UCSD-AML1 (cell line): ENCODE data around the gene NAV1.
"Not testable (repeated sequence)": the region's sequence is repeated elsewhere in the genome, so short reads cannot be mapped to it uniquely, and the experiment has no call there.

Experiments used
- DNase-seq: peaks from one replicate; lab custom pipeline; 2025; ENCODE audit not compliant: unreplicated experiment; lab: John Stamatoyannopoulos, UW

Gene NAV1

GRCh38 chr1:201544710-201545109 is 5.8 kb downstream of the NAV1 start:
- DNase-seq = no peak

- peak; percentile 43 for DNase-seq
These were observed 7.0 kb downstream of the NAV1 start for GRCh38 chr1:201545851-201546492.

DNA sequence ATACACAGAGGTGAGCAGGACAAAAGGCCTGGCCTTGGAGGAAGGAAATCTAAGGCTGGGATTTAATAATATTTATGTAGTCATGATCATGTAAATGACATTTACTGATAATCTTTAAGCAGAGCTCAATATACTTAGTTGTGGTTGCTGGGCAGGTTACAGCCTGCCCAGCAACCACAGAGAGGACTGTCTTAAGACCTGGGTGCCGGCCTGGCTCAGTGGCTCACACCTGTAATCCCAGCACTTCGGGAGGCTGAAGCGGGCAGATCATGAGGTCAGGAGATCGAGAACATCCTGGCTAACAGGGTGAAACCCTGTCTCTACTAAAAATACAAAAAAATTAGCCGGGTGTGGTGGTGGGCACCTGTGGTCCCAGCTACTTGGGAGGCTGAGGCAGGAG is 10.6 kb downstream of the NAV1 start:
- not testable (repeated sequence) for DNase-seq

DNA sequence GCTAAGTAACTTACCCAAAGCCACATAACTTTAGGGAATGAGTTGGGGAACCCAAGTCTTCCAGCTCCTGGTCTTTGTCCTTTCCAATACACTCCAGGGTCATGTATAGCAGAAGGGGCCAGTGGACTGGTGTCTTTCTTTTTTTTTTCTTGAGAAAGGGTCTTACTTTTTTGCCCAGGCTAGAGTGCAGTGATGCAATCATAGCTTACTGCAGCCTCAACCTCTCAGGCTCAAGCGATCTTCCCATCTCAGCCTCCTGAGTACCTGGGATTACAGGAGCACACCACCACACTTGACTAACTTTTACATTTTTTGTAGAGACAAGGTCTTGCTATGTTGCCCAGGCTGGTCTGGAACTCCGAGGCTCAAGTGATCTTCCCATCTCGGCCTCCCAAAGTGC is 12.2 kb downstream of the NAV1 start:
- DNase-seq = no peak

DNA sequence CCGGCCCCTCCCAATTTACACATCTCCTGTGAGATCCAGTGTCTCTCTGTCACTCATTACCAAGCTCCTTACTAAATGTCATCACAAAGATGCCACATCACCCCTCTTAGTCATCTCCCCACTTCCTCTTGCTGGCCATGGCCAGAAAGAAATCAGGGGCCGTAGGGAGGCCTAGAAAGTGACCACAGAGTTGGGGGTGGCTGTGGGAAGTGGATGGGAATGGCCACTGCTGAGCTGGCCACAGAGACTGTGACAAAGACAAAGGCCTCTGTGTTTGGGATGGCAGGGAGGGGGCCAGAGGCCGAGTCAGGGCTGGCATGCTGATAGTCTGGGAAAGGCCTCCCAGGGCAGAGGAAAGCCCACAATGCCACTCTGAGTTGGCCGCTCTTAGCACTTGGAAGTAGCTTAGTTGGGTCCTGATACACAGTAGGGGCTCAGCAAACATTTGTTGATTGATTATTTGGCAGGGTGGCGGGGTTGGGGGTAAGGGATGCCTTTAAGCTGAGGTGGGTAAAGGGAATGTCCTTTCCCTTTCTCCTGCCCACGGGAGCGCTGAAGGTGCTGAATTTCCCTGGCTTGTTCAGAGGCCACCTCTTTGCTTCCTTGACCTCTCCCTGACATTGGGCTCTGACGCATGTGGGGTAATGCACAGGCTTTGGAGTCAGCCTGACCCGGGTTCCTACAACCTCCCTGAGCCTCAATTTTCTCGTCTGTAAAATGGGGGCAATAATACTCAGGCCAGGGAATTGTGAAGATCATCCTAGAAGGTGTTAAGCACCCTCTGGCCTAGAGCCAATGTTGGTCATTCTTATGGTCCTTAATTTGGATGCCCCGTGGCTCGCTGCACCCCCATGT is 13.2 kb downstream of the NAV1 start:
- peak; percentile 55 for DNase-seq

GRCh38 chr1:201552941-201553351 is 14.0 kb downstream of the NAV1 start:
- no peak for DNase-seq

GRCh38 chr1:201553496-201554189 is 14.7 kb downstream of the NAV1 start:
- no peak for DNase-seq

DNA sequence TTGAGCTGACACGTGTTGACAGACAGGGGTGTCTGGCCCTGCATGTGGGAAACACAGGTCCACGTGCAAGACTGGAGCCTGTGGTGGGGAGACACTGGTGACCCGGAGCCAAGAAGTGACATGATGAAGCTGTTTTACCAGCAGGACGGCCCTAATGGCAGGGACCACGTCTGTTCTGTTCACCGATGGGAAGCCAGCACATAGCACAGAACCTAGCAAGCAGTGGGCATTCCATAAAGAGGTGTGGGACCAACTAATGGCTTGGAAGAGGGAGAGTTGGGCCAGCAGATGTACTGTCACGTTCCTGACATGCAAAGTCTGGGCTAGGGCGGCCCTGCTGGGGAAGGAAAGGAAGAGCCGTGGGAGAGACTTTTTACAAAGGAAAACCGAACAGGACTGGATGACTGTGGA is 15.3 kb downstream of the NAV1 start:
- DNase-seq = no peak

DNA sequence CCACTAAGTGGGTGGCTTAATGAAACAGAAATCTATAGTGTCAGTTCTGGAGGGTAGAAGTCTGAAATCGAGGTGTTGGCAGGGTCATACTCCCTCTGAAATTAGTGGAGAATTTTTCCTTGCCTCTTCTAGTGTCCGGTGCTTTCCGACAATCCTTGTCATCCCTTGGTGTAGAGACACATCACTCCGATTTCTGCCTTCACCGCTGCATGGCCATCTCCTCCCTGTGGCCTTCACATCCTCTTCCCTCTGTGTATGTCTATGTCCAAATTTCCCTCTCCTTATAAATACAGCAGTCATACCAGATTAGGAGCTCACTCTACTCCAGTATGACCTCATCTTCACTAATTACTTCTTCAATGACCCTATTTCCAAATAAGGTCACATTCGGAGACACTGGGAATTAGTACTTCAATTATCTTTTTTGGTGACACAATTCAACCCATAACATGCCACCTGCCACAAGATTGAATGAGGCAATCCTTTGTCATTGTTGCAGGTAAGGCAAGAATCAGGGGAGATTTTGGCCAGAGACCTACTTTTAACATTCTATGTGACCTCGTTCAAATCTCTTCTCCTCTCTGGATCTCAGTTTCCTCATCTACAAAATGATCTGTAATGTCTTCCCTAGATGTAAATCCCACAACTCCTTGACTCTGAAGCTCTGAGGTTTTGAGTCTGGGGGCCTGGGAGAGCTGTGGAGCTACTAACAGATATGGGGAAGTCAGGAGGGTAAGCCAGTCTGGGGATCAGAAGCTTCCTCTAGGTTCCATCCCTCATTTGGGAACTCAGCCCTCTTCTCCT is 16.1 kb downstream of the NAV1 start:
- DNase-seq = no peak

DNA sequence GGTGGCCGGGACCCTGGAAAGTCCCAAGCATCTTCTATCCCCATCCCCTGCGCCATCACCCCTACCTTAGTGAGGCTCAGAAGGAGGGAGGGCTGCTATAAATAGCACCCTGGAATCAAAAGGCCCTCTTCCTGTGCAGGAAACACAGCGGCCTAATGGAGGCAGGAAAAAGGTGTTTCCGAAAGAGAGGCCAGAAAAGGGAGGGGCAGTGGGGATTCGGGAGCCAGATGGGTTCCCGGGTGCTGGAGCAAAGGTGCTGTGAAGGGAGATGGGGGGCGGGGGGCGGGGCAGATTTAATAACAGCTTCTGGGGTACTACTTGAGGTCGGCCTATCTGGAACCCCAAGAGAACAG is 16.6 kb downstream of the NAV1 start:
- peak; percentile 56 for DNase-seq

GRCh38 chr1:201556841-201557571 is 18.1 kb downstream of the NAV1 start:
- DNase-seq = no peak

DNA sequence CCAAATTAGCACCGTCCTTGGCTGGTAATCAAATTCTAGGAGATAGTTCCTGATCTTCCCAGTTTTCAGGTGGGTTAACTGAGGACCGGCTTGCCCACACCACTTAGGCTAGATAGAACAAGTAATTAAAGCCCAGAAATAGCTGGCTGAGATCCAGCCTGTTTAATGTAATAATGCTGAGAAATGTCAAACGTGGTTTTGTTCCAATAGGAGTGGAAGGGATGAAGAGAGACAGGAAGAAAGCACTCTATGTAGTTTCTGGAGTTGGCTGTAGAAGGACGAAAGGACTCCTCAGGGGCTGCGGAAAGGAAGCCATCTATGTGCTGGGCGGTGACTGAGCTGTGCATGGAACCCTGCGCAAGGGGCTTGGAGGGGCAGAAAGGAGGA is 18.6 kb downstream of the NAV1 start:
- DNase-seq = no peak

DNA sequence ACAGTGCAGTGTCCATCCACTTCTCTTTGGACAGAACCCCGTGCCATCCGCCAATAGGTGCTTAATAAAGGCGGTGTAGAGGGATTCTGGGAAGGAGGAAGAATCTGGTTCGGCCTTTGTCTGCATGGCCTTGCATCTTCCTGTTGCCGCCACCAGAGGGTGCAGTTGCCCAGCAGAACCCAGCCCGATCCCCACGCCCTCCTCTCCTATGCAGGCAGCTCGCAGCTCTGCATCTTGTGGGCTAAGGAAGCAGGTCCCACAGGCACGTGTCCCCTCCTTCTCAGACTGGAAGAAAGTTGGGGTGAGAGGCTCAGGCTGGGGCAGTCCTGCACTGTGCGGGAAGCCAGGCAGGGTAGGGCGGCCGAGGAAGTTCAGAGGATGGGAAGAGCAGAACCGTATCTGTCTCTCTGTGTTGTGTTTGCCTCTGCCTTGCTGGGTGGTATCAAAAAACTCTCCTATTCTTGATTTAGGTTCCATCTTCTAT is 20.8 kb downstream of the NAV1 start:
- peak; percentile 77 for DNase-seq

DNA sequence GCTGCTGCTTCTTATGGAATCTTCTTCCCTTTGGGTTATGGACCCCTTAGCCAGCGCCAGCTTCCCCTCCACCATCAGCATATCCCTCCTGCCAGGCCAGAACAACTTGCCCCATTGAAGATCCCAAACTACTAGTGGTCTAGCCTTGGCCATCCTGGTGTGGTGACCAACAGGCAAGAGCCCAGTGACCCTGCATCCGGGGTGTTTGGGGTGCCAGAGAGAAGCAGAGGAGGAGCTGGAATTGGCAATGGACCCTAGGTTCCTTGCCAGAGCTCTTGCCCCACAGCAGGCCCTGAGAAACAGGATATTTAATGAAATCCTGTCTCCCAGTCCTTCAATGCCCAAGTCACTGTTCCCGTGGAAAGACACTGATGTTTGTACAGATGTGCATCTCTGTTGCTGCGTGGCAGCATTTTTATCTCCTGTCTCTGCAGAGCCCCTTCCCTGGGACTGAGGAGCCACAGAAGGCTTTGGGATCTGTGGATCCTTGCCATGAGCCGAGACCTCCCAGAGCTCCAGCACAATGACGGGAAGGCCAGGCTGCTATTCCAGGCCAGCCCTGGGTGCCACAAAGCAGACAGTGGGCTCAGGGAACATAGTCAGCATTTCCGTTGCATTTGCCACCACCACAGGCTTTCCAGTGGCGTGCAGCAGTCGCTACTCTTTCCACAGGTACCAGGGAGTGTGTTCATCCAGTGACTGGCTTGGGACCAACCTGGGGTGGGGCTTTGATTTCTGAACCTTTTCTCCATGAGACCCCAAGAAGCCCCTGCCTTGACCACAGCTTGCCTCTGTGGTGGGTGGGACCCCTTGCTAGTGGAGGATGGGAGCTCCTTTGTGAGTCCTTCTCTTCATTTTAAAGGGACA is 21.6 kb downstream of the NAV1 start:
- DNase-seq = no peak

GRCh38 chr1:201561195-201561564 is 22.3 kb downstream of the NAV1 start:
- DNase-seq = no peak

DNA sequence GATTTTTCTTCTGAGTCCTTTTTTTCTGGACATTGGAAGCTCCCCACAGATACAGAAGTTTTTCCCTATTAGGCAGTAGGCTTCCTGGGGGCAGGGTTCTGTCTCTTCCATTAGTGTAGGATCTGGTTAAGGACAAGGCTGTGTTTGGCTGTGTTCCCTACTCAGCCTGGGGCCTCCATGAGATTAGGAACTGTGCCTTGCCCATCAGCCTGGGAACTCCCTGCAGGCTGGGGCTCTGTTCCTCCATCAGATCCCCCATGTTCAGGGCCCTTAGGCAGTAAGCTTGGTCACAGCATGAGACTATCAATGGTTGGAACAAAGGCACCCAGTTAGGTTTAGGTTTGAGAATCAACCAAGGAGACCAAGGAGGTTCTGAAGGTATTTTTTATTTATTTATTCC is 22.7 kb downstream of the NAV1 start:
- DNase-seq = no peak

DNA sequence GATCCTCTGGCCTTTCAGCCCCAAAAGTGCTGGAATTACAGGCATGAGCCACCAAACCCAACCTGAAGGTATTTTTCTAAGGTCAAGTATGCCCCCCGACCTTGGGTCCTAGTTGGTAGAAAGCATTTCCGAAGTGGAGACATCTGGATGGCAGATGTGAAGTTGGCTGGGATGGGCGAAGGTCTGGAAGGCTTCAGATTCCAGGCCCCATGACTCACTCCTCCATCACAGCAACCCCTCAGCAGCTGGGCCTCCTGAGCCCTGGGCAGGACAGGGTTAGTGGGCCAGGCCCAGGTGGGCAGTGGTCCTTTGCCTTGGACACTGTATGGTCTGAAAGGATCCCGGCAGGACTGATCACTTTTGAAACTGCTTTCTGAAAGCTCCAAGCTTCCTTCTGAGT is 23.3 kb downstream of the NAV1 start:
- DNase-seq = no peak

DNA sequence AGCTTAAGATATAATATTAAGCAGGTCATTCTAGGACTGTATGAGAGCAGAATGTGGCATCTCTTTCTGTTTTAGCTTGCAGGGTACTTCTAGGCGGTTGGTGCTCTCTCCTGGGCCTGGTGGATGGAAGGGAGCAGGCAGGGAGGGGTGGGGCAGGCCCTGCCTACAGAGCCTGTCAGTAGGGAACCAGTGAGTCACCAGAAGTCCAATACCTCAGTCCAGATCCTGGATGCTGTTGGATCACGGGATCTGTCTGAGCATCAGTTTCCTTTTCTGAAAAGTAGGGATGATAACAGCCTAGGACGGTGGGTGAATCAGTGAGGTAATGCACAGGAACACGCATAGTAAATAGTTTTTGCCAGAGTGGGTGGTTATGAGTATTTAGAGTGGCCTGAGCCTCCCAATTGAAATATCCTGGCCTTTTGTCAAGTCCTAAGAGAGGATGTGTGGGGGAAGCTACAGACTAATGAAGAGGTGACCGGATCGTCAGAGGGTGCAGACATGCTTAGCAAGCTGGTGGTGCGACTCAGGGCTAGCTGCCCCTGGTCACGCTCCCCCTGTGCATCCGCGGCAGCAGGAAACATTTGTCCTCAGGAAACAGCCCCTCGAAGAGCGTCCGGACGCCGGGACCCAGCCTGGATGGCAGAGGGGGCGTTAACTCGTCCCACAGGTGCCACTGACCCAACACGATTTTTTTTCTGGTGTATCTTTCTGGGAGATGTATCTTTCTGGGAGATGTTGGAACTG is 23.9 kb downstream of the NAV1 start:
- no peak for DNase-seq

- no peak for DNase-seq
These were observed 24.5 kb downstream of the NAV1 start for GRCh38 chr1:201563406-201563780.
